Vagina (tissue), 2 donors: ENCODE data around the gene INTS11. TPM values are rescaled to one million over a fixed set of nuclear protein-coding genes. Genes with fewer than 3 reads are reported as not detected.
A peak's percentile ranks its signal among the peaks of the same experiment; 100 is the strongest.

ENCODE experiments used
- DNase-seq, 2 donors: peaks; one replicate each; pipeline ENCODE4 v3.0.0-alpha.2; 2017; ENCODE audit errors: extremely low spot score in 2 of 2
- H3K27ac ChIP-seq: fragments of 200-600 bp; sonication (generic); one replicate; pipeline ENCODE4 v1.5.1; 2019
- H3K27me3 ChIP-seq: fragments of 200-600 bp; sonication (generic); one replicate; pipeline ENCODE4 v1.5.1; 2019
- H3K36me3 ChIP-seq, 2 donors: fragments of 200-600 bp; sonication (generic); one replicate each; pipeline ENCODE4 v1.5.1; 2017 to 2019
- H3K4me1 ChIP-seq: fragments of 200-600 bp; sonication (generic); one replicate; pipeline ENCODE4 v1.5.1; 2019
- H3K4me3 ChIP-seq, 2 donors: fragments of 200-600 bp; sonication (generic); 1 replicate in 1 of 2; 2 replicates in 1 of 2; pipeline ENCODE4 v1.5.1; 2016 to 2019
- H3K9me3 ChIP-seq: fragments of 200-600 bp; sonication (generic); one replicate; pipeline ENCODE4 v1.5.1; 2019
- POLR2A ChIP-seq, 2 donors: fragments of 450-650 bp; IDR thresholded peaks; one replicate each; pipeline ENCODE4 v1.6.1; 2017; ENCODE audit warnings: antibody characterized with exemption in 2 of 2, mild to moderate bottlenecking in 2 of 2, moderate library complexity in 2 of 2
- POLR2AphosphoS5 ChIP-seq, 2 donors: sonication (generic); formaldehyde crosslinking; IDR thresholded peaks; one replicate each; pipeline ENCODE4 v1.9.0; 2017; ENCODE audit warnings: antibody characterized with exemption in 2 of 2, mild to moderate bottlenecking in 2 of 2, low read depth in 1 of 2; ENCODE audit not compliant: insufficient read depth in 1 of 2
- intact Hi-C: fragments of 100-400 bp; cut with DNase I; formaldehyde crosslinking; loops from one replicate; pipeline ENCODE4 v1.15.1; 2023
- total RNA-seq: library from RNA; depleted of rRNA; stranded (reverse); fragments of >200 nt; gene quantifications from one replicate; pipeline ENCODE4 v1.2.3, GENCODE V29; 2016
- TF ChIP-seq, protein P1 (sequence below), 3 experiments: fragments of 450-650 bp in 2 of 3; fragments of 200-600 bp in 1 of 3; sonication (generic) in 1 of 3; IDR thresholded peaks; one replicate each; pipeline ENCODE4 v1.5.1; 2017 to 2019; ENCODE audit warnings: antibody characterized with exemption in 3 of 3, mild to moderate bottlenecking in 2 of 3, moderate library complexity in 2 of 3

Gene INTS11
- total RNA-seq, 1 donor from 2014 or later: 142 TPM

GRCh38 chr1:1284221-1285101, 40.0 kb downstream of the INTS11 start:
- TF ChIP-seq, protein P1, sequence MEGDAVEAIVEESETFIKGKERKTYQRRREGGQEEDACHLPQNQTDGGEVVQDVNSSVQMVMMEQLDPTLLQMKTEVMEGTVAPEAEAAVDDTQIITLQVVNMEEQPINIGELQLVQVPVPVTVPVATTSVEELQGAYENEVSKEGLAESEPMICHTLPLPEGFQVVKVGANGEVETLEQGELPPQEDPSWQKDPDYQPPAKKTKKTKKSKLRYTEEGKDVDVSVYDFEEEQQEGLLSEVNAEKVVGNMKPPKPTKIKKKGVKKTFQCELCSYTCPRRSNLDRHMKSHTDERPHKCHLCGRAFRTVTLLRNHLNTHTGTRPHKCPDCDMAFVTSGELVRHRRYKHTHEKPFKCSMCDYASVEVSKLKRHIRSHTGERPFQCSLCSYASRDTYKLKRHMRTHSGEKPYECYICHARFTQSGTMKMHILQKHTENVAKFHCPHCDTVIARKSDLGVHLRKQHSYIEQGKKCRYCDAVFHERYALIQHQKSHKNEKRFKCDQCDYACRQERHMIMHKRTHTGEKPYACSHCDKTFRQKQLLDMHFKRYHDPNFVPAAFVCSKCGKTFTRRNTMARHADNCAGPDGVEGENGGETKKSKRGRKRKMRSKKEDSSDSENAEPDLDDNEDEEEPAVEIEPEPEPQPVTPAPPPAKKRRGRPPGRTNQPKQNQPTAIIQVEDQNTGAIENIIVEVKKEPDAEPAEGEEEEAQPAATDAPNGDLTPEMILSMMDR (IDR thresholded peaks at IDR 0.05): no peak
- TF ChIP-seq POLR2A (IDR thresholded peaks at IDR 0.05) (no peak), POLR2AphosphoS5 (IDR thresholded peaks at IDR 0.05; ENCODE audit: insufficient read depth in 1 of 2, low read depth in 1 of 2) (no peak)
- intact Hi-C loops: no loop called here

DNA sequence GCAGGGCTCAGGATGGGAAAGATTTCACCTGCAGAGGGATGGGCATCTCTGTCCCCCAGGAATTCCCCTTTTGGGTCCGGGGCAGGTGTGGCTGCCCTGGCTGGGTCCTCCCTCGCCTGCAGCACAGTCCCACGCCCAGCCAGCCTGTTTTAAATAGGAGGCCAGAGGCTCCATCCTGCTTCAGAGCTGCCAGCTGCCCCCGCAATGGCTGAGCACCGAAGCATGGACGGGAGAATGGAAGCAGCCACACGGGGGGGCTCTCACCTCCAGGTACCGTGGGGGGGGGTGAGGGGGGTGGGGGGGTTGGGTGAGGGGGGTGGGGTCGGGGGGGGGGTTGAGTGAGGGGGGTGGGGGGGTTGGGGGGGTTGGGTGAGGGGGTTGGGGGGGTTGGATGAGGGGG, 40.6 kb downstream of the INTS11 start:
- H3K27me3 ChIP-seq: no peaks in the 10 kb centered on the region
- H3K9me3 ChIP-seq: no peaks in the 10 kb centered on the region
- H3K4me1 ChIP-seq: peaks cover 5% of the 10 kb centered on the region
- H3K36me3 ChIP-seq: no peaks in the 10 kb centered on the region
- intact Hi-C loops: no loop called here
- H3K4me3 ChIP-seq: no peak overlapping the region
- no peak for DNase-seq
- TF ChIP-seq POLR2AphosphoS5 (IDR thresholded peaks at IDR 0.05; ENCODE audit: insufficient read depth in 1 of 2, low read depth in 1 of 2) (no peak), POLR2A (IDR thresholded peaks at IDR 0.05) (no peak)
- TF ChIP-seq, protein P1 (IDR thresholded peaks at IDR 0.05): no peak
- H3K27ac ChIP-seq: no peak overlapping the region

More at GRCh38 chr1:1284221-1285101, 40.0 kb downstream of the INTS11 start:
- Histone ChIP-seq H3K36me3 (no peaks in the 10 kb centered on the region), H3K9me3 (no peaks in the 10 kb centered on the region), H3K27ac (no peak overlapping the region), H3K27me3 (no peaks in the 10 kb centered on the region), H3K4me1 (peaks cover 5% of the 10 kb centered on the region), H3K4me3 (no peak overlapping the region)
- no peak for DNase-seq

DNA sequence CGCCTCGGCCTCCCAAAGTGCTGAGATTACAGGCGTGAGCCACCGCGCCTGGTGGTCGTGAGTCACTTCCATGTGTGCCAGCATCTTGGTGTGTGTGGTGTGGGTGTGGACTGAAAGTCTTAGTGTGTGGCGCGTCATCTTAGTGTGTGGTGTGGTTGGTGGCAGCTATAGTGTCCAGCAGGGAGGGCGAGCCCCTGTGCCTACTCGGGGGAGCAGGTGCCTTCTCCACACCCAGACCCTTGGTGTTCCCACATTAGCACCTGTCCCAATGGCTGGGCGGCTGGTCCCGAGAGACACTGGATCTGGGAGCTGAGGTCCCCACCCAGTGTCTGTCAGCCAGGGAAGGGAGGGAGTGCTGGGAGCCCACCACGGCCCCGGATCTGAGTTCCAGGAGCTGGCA, 41.5 kb downstream of the INTS11 start:
- no peak overlapping the region for H3K4me3 ChIP-seq
- intact Hi-C loops: no loop called here
- no peaks in the 10 kb centered on the region for H3K36me3 ChIP-seq
- TF ChIP-seq, protein P1 (IDR thresholded peaks at IDR 0.05): no peak
- H3K9me3 ChIP-seq: no peaks in the 10 kb centered on the region
- H3K27me3 ChIP-seq: no peaks in the 10 kb centered on the region
- DNase-seq: no peak
- H3K27ac ChIP-seq: no peak overlapping the region
- peaks cover 5% of the 10 kb centered on the region for H3K4me1 ChIP-seq

GRCh38 chr1:1281533-1282321, 42.7 kb downstream of the INTS11 start:
- intact Hi-C loops: no loop called here
- Histone ChIP-seq H3K9me3 (no peaks in the 10 kb centered on the region), H3K4me1 (peaks cover 5% of the 10 kb centered on the region), H3K27ac (peak overlapping the region; percentile 61), H3K27me3 (no peaks in the 10 kb centered on the region), H3K36me3 (no peaks in the 10 kb centered on the region), H3K4me3 (no peak overlapping the region)
- no peak for DNase-seq
- TF ChIP-seq POLR2AphosphoS5 (IDR thresholded peaks at IDR 0.05; ENCODE audit: insufficient read depth in 1 of 2, low read depth in 1 of 2): peak in 1 of 2 donors; percentile 35
- TF ChIP-seq POLR2A (IDR thresholded peaks at IDR 0.05): no peak

GRCh38 chr1:1280782-1281481, 43.5 kb downstream of the INTS11 start:
- TF ChIP-seq POLR2AphosphoS5 (IDR thresholded peaks at IDR 0.05; ENCODE audit: insufficient read depth in 1 of 2, low read depth in 1 of 2) (no peak), POLR2A (IDR thresholded peaks at IDR 0.05) (no peak)
- TF ChIP-seq, protein P1 (IDR thresholded peaks at IDR 0.05): no peak
- Histone ChIP-seq H3K9me3 (no peaks in the 10 kb centered on the region), H3K4me3 (no peak overlapping the region), H3K27ac (no peak overlapping the region), H3K4me1 (peaks cover 5% of the 10 kb centered on the region), H3K36me3 (no peaks in the 10 kb centered on the region), H3K27me3 (no peaks in the 10 kb centered on the region)
- DNase-seq: no peak
- intact Hi-C loops: no loop called here
